GM12874 (cell line): ENCODE results near the gene TRAF7.

Source experiments
- TF ChIP-seq, protein P1 (sequence below): IDR thresholded peaks from 2 replicates; pipeline ENCODE4 v1.5.1; 2011; ENCODE audit warnings: low read depth, mild to moderate bottlenecking, control low read depth, low read length, moderate library complexity; ENCODE audit not compliant: insufficient read depth

TRAF7 gene

DNA sequence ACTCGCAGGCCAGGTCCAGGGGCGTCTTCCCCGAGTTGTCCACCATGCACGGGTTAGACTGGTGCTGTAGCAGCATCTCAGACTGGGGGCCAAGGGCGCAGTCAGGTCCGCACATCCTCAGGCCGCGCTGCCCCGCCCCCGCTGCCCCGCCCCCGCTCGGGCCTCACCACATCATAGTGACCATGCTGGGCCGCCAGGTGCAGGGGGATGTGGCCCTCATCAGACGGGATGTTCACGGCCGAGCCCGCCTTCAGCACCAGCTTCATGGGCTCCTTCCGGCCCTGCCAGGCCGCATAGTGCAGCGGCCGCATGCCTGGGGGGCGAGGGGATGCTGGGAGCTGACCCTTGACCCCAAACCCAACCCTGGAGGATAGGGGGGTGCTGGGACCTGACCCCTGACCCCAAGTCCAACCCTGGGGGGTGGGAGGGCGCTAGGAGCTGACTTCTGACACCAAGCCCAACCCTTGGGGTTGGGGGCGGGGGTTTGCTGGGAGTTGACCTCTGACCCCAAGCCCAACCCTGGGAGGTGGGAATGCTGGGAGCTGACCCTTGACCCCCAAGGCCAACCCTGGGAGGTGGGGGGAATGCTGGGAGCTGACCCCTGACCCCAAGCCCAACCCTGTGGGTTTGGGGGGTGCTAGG lies 33.8 kb downstream of the TRAF7 start:
- TF ChIP-seq, protein P1, sequence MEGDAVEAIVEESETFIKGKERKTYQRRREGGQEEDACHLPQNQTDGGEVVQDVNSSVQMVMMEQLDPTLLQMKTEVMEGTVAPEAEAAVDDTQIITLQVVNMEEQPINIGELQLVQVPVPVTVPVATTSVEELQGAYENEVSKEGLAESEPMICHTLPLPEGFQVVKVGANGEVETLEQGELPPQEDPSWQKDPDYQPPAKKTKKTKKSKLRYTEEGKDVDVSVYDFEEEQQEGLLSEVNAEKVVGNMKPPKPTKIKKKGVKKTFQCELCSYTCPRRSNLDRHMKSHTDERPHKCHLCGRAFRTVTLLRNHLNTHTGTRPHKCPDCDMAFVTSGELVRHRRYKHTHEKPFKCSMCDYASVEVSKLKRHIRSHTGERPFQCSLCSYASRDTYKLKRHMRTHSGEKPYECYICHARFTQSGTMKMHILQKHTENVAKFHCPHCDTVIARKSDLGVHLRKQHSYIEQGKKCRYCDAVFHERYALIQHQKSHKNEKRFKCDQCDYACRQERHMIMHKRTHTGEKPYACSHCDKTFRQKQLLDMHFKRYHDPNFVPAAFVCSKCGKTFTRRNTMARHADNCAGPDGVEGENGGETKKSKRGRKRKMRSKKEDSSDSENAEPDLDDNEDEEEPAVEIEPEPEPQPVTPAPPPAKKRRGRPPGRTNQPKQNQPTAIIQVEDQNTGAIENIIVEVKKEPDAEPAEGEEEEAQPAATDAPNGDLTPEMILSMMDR = no peak

DNA sequence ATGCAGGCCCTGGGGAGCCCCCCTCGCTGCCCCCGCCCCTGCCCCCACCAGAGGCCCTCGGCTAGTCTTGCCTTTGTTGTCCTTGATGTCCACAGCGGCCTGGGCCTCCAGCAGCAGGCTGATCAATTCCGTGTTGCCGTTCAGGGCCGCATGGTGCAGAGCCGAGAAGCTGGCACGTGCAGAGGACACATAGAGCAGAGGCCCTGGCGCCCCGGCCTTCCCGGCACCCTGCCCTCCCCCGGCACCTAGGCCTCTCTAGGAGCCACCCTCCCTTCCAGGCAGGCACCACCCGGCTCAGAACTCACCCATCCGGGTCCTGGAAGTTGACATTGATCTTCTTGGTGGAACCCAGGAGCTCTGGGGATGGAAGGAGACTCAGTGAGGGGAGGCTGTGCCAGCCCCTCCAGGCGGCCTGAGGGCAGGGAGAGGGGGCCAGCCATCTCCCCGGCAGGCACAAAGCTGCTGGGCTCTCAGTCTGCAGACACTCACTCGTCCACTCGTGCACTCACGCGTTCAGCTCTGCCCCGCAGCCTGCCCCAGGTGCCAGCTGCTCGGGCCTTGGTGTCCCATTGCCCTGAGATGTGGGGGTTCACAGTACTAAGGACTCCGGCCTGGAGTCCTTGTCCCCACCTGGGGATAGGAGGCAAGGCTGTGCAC lies 34.5 kb downstream of the TRAF7 start:
- TF ChIP-seq, protein P1 = no peak

DNA sequence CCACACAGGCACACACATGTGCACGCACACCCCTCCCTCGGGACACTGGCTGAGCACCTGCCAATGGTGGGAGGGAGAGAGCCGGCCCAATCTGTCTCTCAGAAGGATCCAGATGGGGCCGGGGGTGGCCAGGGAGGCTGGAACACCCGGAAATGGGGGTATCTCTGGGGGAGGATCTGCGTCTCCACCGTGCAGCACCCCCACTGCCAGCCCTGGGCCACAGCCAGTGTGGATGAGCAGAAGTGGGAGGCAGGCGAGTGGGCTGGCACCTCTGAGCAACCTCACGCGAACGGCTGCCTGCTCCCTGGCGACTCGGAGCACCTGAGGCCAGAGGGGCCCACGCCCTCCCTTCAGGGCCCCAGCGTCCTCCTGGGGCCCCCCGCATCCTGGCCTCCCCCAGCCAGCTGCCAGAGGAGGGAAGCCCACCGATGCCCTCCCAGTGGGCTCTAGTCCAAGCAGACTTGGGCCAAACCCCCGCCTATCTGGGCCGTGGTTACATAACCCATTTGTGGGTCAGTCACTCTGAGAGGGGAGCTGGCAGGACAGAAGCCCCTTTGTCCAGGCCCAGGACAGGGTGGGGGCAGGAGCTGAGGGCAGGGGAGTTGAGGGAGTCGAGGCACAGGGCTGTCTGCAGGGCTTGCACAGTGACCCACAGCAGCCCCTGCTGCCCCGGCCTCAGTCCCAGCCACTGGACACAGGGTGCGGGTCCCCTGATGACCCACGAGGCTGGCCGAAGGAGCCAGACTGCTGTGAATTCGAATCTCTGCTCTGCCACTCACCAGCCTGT lies 35.3 kb downstream of the TRAF7 start:
- TF ChIP-seq, protein P1 = no peak

DNA sequence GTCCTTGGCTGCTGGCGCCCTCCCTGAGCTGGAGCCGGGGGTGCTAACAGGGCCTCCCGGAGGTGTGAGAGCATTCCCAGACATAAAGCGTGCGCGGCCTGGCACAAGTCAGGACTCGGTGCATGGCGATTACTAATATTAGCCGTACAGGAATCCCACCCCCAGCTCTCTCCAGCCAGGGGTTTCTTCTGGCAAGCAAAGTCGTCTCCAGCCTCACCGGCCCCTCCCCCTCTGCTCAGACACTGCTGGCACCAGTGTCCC lies 35.8 kb downstream of the TRAF7 start:
- TF ChIP-seq, protein P1 = no peak

DNA sequence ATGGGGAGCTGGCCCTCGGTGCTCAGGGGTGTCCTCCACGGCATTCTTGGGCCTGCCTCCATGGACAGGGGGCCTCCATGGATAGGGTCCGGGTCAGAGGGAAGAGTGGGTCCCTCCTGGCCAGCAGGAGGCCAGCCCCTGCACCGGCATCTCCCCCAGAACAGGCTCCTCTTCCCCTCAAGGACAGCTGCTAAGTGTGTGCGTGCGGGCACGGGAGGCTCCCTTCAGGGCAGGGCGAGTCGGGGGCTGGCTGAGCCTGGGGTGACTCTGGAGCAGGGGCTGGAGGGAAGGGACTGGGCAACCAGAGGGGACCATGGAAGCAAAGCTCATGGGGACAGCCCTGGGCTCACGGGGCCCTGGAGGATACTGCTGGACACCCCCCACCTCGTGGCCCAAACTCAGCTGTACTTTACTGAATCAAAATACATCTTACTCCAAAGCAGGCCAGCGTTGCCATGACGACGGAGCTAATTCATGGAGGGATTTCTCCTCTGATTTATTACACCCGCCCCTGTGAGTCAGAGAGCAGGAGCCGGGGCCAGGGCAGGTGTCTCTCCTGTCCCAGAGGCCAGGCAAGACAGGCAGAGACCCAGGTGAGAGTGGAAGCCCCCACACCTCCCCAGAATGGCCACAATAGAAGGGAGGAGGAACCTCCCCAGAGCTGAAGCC lies 38.7 kb downstream of the TRAF7 start:
- TF ChIP-seq, protein P1 = no peak

DNA sequence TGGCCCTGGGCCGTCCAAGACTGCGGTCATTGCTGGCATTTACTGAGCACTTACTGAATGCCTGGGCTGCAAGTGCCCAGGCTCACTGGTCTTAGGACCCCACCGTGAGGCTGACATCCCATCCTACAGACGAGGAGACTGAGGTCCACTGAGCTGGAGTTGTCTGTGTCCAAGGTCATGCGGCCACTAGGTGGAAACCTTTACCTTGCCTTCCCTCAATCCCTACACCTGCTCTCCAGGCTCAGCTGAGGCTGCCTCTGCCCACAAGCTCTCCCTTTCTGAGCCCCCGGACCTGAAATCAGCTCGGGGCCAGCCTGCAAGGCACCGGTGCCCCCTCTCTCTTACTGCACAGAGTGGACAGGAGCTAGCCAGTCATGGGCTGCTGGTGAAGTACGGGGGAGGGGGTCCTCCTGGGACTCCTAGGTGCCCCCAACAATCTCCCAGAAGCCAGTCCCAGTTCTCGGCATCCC lies 39.3 kb downstream of the TRAF7 start:
- TF ChIP-seq, protein P1 = peak; percentile 60
